Stimulated activated naive CD4-positive, alpha-beta T cell (primary cell): ENCODE results near the gene PIGL.
"Not testable (repeated sequence)": the region's sequence is repeated elsewhere in the genome, so short reads cannot be mapped to it uniquely, and the experiment has no call there.

Source experiments
- DNase-seq, 6 experiments: peaks; one replicate each; lab custom pipeline; 2025; lab: John Stamatoyannopoulos, UW

PIGL gene

DNA sequence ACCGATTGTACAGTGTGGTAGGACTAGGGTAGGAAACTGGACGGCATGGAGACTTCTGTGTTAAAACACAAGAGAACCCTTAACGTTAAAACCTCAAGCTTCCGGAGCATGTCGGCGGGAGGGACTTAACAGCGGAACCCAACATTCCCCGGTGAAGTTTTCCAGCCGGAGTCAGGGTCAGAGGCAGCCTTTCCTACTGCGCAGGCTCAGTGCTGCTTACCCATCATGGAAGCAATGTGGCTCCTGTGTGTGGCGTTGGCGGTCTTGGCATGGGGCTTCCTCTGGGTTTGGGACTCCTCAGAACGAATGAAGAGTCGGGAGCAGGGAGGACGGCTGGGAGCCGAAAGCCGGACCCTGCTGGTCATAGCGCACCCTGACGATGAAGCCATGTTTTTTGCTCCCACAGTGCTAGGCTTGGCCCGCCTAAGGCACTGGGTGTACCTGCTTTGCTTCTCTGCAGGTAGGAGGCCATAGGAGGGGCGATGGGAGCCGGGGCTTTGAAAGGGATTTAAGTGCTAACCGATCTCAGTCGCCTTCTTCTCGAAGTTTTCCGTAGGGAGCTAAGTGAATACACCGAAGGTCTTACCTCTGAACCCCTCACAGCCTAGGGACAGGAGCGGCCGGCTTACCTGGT is at the start of gene PIGL:
TSS of gene PIGL (plus strand) at position 209 of the 634 bp plus-strand sequence. CDS start at position 226, 17 bp downstream.
- DNase-seq, result peak; percentile 58 to 79 (median 73)

DNA sequence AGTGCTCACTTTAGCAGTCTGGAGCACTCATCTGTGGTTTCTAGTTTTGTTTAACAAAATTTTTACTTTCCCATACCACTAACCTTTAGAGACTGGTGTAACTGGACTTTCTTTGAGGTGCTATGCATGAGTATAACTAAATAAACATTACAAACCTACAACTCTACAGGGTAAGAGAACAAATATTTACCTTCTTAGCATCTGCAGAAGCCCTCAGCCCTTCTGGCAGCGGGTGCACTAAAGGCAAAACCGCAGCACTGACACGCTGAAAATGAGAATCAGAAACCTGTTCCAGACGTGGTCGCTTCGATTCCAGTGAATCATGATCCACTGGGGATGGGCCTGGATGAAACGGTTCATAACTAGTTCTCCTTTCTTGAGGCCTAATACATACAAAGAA is 45.4 kb upstream of the PIGL start:
- DNase-seq, result no peak

DNA sequence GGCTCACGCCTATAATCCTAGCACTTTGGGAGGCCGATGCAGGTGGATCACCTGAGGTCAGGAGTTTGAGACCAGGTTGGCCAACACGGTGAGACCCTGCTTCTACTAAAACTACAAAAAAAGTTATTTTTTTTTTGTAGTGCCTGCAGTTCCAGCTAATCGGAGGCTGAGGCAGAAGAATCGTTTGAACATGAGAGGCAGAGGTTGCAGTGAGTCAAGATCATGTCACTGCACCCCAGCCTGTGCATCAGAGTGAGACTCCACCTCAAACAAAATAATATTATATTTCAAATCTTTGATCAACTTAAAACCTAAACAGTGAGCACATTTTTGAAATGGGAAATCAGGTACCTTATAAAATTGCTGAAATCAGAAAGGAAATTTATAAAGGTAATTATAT is 38.2 kb upstream of the PIGL start:
- no peak for DNase-seq

DNA sequence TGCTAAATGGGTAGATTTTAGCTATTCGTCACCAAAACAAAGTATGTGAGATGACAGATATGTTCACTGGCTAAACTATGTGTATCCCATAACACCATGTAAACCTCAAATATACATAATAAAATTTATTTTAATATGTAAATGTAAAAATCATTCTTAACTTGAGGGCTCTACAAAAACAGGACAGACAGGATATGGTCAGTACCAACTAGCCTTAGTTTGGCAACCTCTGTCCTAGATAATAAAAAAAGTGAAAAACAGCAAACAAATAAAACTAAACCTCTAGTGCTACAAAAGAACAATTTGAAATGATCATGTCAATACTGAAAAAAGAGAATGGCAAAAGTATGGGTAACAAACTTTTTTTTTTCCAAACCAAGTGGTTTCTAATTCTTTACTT is 35.4 kb upstream of the PIGL start:
- no peak for DNase-seq

DNA sequence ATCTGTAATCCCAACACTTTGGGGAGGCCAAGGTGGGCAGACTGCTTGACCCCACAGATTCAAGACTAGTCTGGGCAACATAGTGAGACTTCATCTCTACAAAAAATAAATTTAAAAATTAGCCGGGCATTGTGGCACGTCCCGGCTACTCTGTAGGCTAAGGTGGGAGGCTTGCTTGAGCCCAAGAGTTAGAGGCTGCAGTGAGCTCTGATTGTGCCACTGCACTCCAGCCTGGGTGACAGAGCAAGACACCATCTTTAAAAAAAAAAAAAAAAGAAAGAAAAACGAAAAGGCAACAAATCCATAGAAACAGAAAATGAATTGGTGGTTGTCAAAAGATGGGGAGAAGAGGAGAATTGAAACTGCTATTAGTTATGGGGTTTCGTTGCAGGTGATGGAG is 29.4 kb upstream of the PIGL start:
- no peak for DNase-seq

DNA sequence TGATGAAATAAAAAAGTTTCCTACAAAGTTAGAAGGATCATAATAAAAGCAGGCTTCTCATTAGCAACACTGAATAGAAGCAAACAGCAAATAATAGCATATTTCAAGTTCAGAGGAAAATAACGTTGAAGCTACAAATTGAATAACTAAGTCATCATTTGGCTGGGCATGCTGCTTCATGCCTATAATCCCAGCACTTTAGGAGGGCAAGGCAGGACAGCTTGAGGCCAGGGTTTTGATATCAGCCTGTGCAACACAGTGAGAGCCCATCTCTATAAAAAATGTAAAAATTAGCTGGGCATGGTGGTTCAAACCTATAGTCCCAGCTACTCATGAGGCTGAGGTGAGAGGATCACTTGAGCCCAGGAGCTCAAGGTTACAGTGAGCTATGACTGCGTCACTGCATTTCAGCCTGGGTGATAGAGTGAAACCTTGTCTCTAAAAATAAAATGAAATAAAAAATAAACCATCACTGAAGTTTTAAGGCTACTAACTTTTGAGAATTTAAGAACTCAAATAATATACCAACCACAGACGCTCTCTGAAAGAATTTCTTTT is 27.1 kb upstream of the PIGL start:
- no peak for DNase-seq

DNA sequence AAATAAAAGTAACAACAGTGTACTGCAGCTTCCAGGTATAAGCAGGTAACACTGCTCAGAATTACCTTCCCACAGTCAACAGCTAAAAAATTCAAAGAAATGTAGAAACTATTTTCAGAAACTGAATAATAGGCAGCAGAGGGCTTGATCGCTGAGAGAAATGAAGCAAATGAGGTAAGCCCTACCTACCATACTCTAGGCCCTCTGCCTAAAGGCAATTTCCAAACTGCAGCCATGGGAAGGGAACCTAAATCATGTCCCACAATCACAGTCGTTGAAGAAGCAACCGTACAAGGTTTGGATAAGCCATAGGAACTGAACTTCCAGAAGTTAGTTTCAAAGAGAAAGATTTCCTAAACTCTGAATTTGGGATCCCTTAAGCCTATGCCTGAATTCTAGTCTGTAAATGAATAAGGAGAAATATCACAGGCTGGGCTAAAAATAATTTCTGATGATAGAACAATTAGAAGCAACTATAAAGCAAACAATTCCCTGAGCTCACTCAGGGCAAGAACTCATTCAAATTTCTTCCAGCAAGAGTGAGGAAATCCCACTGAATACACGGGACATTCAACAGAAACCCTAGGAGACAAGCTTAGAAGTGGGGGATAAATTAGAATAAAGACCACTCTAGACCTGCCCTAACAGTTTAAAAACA is 26.2 kb upstream of the PIGL start:
- DNase-seq, result no peak

DNA sequence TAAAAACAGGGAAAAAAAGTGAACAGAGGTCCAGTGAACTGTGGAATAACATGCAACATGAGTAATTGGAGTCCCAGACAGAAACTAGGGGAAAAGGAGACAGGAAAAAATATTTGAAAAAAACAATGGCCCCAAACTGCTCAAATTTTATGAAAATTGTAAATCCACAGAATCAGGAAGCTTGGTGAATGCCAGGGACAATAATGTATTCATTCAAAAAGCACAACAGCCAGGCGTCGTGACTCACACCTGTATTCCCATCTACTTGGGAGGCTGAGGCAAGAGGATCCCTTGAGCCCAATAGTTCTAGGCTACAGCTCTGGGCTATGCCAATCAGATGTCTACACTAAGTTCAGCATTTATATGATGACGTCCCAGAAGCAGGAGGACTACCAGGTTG is 25.4 kb upstream of the PIGL start:
- no peak for DNase-seq

DNA sequence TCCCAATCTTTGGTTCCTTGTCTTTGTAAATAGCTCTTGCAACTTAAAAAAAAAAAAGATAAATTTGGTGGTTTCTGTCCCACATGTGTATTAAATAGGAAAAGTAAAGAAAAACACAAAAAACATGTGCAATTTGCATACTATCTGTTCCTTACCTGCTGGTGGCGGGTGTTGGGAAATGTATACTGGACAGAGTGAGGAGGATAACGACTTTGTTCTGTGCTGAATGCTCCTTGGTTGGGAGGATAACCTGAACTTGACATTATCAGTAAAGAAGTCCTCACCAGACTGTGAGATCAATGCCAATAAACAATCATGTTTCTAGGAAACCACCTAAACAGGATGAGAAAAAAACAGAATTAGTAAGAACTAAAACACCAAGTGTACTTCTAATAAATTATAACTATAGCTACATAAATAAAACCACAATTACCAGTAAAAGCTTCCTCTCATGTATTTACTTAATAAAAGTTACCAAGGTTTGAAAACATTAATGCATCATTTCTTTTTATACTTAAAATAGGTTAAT is 22.6 kb upstream of the PIGL start:
- DNase-seq, result not testable (repeated sequence)

DNA sequence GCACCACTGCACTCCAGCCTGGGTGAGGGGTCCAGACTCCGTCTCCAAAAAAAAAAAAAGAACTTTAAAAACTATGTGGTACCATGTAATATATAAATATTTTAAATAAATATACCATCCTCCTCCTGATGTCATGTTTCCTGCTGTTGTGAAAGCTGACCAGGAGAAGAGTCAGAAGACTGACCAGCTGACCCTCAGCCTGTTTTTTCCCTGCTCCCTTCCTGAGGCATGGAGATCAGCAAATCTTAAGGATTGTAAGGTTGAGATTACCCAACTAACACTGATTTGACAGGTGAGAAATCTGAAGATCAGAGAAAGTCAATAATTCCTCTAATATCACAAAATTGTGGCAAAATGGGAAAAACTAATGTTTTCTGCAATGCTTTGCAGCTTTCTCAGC is 19.7 kb upstream of the PIGL start:
- DNase-seq, result no peak

DNA sequence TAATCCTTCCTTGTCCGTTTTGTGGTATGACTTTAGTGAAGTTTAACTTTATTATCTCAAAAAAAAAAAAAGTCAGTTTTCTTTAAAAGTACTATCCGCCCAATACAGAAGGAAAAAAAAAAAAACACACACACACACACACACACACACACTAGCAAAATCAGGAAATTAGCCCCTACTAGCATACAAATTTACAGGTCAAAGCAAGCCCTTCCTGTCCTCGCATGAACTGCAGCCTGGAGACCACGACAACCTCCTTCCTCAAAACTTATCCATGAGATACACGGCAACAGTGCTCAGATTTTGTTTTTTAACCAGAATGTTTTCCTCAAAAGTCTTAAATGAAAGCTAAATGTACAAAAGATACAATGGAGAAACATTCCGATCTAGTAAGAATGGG is 17.9 kb upstream of the PIGL start:
- no peak for DNase-seq

DNA sequence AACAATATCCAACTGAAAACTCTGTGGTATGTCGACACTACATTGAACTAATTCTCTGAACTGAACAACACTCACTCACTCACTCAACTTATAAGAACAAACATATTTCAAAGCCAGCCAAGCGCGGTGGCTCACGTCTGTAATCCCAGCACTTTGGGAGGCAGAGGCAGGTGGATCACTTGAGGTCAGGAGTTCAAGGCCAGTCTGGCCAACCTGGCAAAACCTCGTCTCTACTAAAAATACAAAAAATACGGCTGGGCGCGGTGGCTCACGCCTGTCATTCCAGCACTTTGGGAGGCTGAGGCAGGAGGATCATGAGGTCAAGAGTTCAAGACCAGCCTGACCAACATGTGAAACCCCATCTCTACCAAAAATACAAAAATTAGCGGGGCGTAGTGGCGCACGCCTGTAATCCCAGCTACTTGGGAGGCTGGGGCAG is 15.3 kb upstream of the PIGL start:
- DNase-seq, result not testable (repeated sequence)

DNA sequence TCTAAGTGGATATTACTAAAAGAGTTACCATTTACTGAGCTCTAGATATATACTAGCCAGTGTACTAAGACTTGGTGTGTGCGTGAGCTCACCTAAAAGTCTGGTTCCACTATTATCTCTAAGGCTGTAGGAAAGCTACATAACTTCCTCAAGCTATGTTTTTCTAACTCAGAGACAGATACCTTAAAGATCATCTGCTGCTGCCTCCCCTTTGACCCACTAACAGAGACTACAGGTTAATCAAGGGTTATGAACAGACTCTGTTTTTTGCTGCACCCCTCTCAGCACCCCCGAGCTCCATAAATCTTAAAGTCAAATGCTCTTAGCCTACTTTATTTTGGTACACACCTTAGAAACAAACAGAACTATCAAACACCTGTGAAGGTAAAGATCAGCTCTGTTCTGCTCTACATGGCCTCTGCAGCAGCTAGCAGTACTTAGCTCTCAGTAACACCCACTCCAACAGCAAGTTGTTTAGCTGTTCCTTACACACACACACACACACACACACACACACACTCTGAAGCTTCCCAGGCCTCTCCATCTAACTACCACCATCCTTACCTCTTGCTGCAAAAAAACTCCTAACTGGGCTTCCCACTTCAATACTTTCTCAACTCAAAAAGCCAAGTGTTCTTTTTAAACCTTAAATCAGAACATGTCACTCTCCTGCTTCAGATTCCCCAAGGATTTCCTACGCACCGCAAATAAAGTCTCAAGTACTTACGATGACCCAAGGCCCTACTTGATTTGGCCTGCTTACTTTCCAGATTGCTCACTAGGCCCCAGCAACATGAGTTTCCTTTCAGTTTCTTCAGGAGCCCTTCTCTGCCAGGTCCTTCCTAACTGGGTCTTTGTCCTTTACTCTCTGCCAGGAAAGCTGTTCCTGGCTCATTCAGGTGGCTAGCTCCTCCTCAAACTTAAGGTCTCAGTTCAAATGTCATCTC is 14.2 kb upstream of the PIGL start:
- not testable (repeated sequence) for DNase-seq

DNA sequence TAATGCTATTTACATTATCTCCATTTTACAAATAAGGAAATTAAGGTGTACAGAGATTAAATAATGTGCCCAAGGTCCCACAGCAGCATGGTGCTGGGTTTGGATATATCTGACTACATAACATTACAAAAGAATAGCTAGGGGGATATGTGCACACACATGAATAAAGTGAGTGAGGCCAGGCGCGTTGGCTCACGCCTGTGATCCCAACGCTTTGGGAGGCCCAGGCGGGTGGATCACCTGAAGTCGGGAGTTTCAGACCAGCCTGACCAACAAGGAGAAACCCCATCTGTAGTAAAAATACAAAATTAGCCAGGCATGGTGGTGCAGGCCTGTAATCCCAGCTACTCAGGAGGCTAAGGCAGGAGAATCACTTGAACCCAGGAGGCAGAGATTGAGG is 12.2 kb upstream of the PIGL start:
- DNase-seq, result not testable (repeated sequence)

DNA sequence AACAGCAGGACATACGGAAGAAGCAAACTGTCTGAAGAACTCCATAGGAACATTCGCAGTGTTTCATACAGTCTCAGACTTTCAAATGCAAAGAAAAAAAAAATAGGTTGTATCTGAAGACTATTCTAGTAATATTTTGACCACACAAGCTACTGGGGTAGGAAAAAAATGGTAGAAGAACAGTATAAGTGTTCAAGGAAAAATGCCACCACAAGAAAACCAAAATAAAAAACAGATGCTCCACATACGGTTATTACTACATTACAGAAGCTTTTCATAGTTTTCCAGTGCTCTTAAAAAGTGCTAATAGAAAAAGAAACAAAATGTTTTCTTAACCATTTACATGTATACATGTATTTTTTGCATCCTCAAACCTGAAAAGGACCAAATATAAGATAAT is 5.4 kb upstream of the PIGL start:
- DNase-seq, result no peak

DNA sequence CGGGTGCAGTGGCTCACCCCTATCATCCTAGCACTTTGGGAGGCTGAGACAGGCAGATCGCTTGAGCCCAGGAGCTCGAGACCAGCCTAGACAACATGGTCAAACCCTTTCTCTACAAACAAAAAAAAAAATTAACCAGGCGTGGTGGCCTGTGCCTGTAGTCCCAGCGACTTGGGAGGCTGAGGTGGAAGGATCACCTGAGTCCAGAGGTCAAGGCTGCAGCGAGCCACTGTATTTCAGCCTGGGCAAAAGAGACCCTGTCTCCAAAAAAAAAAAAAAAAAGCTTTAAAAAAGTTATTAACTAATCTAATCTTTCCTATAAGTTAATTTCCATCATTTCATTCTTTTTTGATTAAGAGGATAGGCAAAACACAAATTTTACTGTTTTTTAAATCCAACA is 4.2 kb upstream of the PIGL start:
- no peak for DNase-seq

DNA sequence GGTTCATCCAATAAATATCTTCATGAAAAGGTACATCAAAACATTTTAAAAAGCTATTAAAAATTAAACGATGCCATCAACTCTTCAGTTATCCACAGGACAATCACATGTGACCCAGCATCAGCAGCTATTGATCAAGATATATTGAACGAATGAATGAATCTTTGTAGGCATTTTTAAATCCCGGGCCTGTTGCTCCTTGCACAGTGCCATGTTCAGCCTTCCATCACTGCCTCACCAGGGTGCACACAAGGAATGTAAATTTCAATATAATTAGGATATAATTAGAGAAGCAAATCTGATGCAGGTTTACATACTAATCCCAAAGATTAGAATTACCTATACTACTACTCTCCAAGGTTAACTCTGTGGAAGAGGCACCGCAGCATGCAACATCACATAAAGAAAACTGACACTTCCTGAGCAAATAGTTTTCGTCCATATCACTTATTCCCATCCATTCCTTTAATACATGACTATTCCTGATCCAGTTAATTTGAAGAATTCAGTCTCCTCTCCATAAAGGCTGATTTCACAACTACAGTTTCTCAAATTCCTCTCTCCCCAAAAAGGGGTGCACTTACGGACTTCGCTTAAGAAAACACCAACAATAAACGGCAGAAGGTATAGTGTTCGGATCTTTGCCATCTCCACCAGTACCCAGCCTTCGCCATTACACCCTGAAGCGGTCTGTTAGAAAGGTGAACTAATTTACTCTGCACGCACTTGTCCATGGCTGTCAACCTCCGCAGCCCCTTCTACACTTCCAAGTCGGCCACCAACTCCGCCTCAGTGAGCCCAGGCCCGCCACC is 2.6 kb upstream of the PIGL start:
- DNase-seq, result peak in 2 of 6 experiments; percentile 33 to 49

DNA sequence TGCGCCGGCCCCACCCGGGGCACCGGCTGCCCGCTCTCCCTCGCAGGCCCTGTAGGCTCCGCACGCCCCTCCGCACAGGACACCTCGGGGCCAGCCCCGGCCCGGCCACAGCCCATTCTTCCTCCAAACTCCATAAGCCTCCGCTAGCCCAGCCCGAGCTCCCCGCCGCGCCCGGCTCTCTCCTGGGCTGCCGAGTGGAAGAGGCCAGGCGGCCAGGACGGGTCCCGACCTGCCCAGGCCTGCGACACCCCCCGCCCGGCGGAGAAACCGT is 2.1 kb upstream of the PIGL start:
- peak in 1 of 6 experiments; percentile 26 for DNase-seq

DNA sequence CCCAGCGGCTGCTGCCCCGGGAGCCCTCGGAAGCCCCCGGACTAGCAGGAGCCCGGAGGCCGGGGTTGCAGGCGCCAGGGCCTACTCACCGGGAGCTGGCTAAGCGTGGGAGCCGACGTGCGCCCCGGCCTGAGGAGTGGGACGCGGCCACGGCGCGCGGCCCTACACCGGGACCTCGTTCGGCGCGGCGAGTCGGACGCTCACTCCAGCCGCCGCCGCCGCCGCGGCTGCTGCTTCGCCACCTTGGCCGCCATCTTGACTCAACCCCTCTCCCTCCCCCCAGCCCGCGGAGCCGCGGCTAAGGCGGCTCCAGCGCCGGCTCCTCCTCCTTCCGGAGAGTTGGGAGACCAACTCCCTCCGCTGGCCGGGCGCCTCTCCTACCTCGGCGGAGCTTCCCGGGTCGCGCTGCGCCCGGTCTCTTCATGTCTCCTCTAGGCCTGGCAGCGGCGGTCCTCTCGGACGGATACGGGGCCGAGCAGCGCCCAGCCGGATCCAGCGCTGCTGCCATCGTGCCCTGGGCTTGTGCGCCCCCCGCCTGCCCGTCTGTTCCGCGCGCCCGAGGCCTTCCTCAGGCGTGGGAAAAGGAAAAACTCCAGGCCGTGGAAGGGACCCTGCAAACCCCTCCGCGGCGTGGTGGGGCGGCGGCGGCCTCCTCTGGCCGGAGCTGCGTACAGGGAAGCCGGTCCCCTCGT is 1.6 kb upstream of the PIGL start, which contains the start of gene NCOR1:
TSS of gene NCOR1 (minus strand) at position 262 of the 692 bp plus-strand sequence. CDS start 20,965 bp downstream, outside the sequence.
- peak; percentile 70 to 84 (median 82) for DNase-seq

DNA sequence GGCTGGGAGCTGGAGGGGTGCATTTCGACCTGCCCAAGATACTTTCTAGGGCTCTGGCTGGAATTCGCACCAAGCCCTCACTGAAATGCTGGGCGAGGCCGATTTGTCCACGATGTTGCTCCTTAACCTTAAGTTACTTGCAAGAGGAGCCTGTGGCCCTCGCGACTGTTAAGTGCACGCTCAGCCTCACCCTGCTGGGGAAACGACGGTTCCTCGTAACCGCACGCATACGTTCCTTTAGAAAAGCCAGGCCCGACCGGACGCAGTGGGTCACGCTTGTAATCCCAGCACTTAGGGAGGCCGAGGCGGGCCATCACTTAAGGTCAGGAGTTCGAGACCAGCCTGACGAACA is 1.1 kb upstream of the PIGL start:
- peak in 3 of 6 experiments; percentile 16 to 37 (median 24) for DNase-seq
